PC-3 (cell line): Measurements from ENCODE around the gene PHF11. TPM values are rescaled to one million over a fixed set of nuclear protein-coding genes. Genes with fewer than 3 reads are reported as not detected.
A peak's percentile ranks its signal among the peaks of the same experiment; 100 is the strongest.

Experiments used
- ATAC-seq: fragments of 200-7000 bp; cut with Tn5 transposase; 2 replicates; pipeline ENCODE4 v1.9.1; 2020; ENCODE audit warnings: mild to moderate bottlenecking, moderate library complexity
- BruUV-seq: library from RNA; stranded (reverse); fragments of 400-500 nt; replicated peaks from 2 replicates; lab custom pipeline; 2021; lab: Mats Ljungman, UMichigan
- CTCF ChIA-PET: fragments of 300-600 bp; sonication (Branson Sonifier 250); formaldehyde crosslinking; loops from one replicate; lab custom pipeline; 2022; ENCODE audit warnings: antibody characterized with exemption; lab: Charles Lee
- POLR2A ChIA-PET: fragments of 300-600 bp; sonication (Branson Sonifier 250); formaldehyde crosslinking; loops from one replicate; lab custom pipeline; 2022; ENCODE audit warnings: antibody characterized with exemption; ENCODE audit not compliant: unreplicated experiment; lab: Charles Lee
- DNase-seq: peaks from one replicate; pipeline ENCODE4 v3.0.0-alpha.2; 2015
- H2AFZ ChIP-seq: fragments of 300-600 bp; sonication (generic); 2 replicates; pipeline ENCODE4 v1.6.0; 2016; ENCODE audit warnings: antibody characterized with exemption, low read length
- H3F3A ChIP-seq: fragments of 300-600 bp; sonication (generic); one replicate; pipeline ENCODE4 v1.6.0; 2017; ENCODE audit warnings: antibody characterized with exemption, low read length, control low read depth, mild to moderate bottlenecking; ENCODE audit not compliant: unreplicated experiment
- H3K27ac ChIP-seq: fragments of 300-600 bp; sonication (generic); 2 replicates; pipeline ENCODE4 v1.5.1; 2016; ENCODE audit warnings: mild to moderate bottlenecking, low read length
- H3K27me3 ChIP-seq: fragments of 300-600 bp; sonication (generic); 2 replicates; pipeline ENCODE4 v1.6.1; 2016; ENCODE audit warnings: low read length, mixed read lengths
- H3K36me3 ChIP-seq: fragments of 300-600 bp; sonication (generic); 2 replicates; pipeline ENCODE4 v1.6.1; 2016; ENCODE audit warnings: low read depth, mixed run types, low read length, mixed read lengths
- H3K4me1 ChIP-seq: fragments of 300-600 bp; sonication (generic); 2 replicates; pipeline ENCODE4 v1.5.1; 2016; ENCODE audit warnings: low read length; ENCODE audit not compliant: insufficient read depth
- H3K4me2 ChIP-seq: fragments of 300-600 bp; sonication (generic); 2 replicates; pipeline ENCODE4 v1.6.0; 2016; ENCODE audit warnings: low read length
- H3K4me3 ChIP-seq: fragments of 300-600 bp; sonication (generic); 2 replicates; pipeline ENCODE4 v1.5.1; 2016; ENCODE audit warnings: mild to moderate bottlenecking, low read length, mixed read lengths
- H3K79me2 ChIP-seq: fragments of 300-600 bp; sonication (generic); 2 replicates; pipeline ENCODE4 v1.6.1; 2017; ENCODE audit warnings: low read length, mixed read lengths
- H3K9ac ChIP-seq: fragments of 300-600 bp; sonication (generic); 2 replicates; pipeline ENCODE4 v1.6.0; 2016; ENCODE audit warnings: mild to moderate bottlenecking, low read length
- H3K9me2 ChIP-seq: fragments of 300-600 bp; sonication (generic); replicated peaks from 2 replicates; pipeline ENCODE4 v1.6.1; 2016; ENCODE audit warnings: mixed run types, low read length, mixed read lengths
- H3K9me3 ChIP-seq: fragments of 300-600 bp; sonication (generic); 2 replicates; pipeline ENCODE4 v1.6.1; 2016; ENCODE audit warnings: low read length, mixed read lengths
- H4K20me1 ChIP-seq: fragments of 300-600 bp; sonication (generic); 2 replicates; pipeline ENCODE4 v1.6.1; 2016; ENCODE audit warnings: low read length, mixed read lengths
- CTCF ChIP-seq: fragments of 300-600 bp; sonication (generic); conservative IDR thresholded peaks from 2 replicates; pipeline ENCODE4 v1.5.1; 2017; ENCODE audit warnings: antibody characterized with exemption, low read depth, mild to moderate bottlenecking, low read length
- EZH2 ChIP-seq: fragments of 300-600 bp; sonication (generic); IDR thresholded peaks from one replicate; pipeline ENCODE4 v1.6.1; 2017; ENCODE audit warnings: antibody characterized with exemption, mild to moderate bottlenecking, low read length; ENCODE audit not compliant: unreplicated experiment
- EZH2phosphoT487 ChIP-seq: fragments of 300-600 bp; sonication (generic); IDR thresholded peaks from 2 replicates; pipeline ENCODE4 v1.6.1; 2018; ENCODE audit warnings: mild to moderate bottlenecking, antibody characterized with exemption, low read length, borderline replicate concordance
- intact Hi-C: fragments of 100-400 bp; cut with micrococcal nuclease; formaldehyde crosslinking; loops from 2 replicates; pipeline ENCODE4 v1.9.0; 2023
- total RNA-seq: library from RNA; depleted of rRNA; stranded (reverse); fragments of >200 nt; gene quantifications from 2 replicates; pipeline ENCODE4 v1.2.3, GENCODE V29; 2014

PHF11 gene
- total RNA-seq, 1 experiment from 2014 or later, result 7.9 TPM

GRCh38 chr13:49456156-49456555 lies 39.6 kb upstream of the PHF11 start:
- no peak overlapping the region for H3K27ac ChIP-seq
- H4K20me1 ChIP-seq, result no peaks in the 10 kb centered on the region
- peaks cover 23% of the 10 kb centered on the region for H3K4me1 ChIP-seq
- ChIA-PET POLR2A (no interaction called here), CTCF (no interaction called here)
- no peaks in the 10 kb centered on the region for H3K79me2 ChIP-seq
- H3F3A ChIP-seq, result no peaks in the 10 kb centered on the region
- intact Hi-C loops, result no loop called here
- BruUV-seq, result no TSS peak
- H3K9ac ChIP-seq, result no peak overlapping the region
- H3K4me2 ChIP-seq, result no peak overlapping the region
- H3K27me3 ChIP-seq, result no peaks in the 10 kb centered on the region
- H3K9me2 ChIP-seq, result no peaks in the 10 kb centered on the region
- H3K9me3 ChIP-seq, result no peaks in the 10 kb centered on the region
- TF ChIP-seq EZH2phosphoT487, result no peak
- no peak for TF ChIP-seq EZH2
- TF ChIP-seq CTCF, result no peak
- no peak overlapping the region for H3K4me3 ChIP-seq
- ATAC-seq, result no peak
- no peak for DNase-seq
- no peak overlapping the region for H2AFZ ChIP-seq
- 0 out of 2 replicates have a peak, but pooled peaks cover 2% of the 10 kb centered on the region for H3K36me3 ChIP-seq

- peak overlapping the region; percentile 28; the same call in 1 of the 2 replicates for H3K4me2 ChIP-seq
- H3K9ac ChIP-seq, result no peak overlapping the region
- DNase-seq (peak; percentile 39), ATAC-seq (peak; percentile 69)
- H3K79me2 ChIP-seq, result no peaks in the 10 kb centered on the region
- H2AFZ ChIP-seq, result no peak overlapping the region
- no peaks in the 10 kb centered on the region for H3F3A ChIP-seq
- no peaks in the 10 kb centered on the region for H3K27me3 ChIP-seq
- intact Hi-C loops, result no loop called here
- H3K36me3 ChIP-seq, result peaks cover 13% of the 10 kb centered on the region
- H3K27ac ChIP-seq, result no peak overlapping the region
- ChIA-PET POLR2A (interaction anchor here (0.6 kb wide), 1 partner anchor 496 kb away, joined by 3 read pairs; no protein-coding TSS in a partner anchor), CTCF (no interaction called here)
- no peaks in the 10 kb centered on the region for H3K9me2 ChIP-seq
- H3K9me3 ChIP-seq, result no peaks in the 10 kb centered on the region
- peaks cover 23% of the 10 kb centered on the region for H3K4me1 ChIP-seq
- H4K20me1 ChIP-seq, result no peaks in the 10 kb centered on the region
- no peak overlapping the region for H3K4me3 ChIP-seq
- BruUV-seq, result no TSS peak
- TF ChIP-seq EZH2phosphoT487 (no peak), CTCF (no peak), EZH2 (no peak)
These were observed 38.5 kb upstream of the PHF11 start for GRCh38 chr13:49457221-49457620.

GRCh38 chr13:49459580-49459979 lies 36.2 kb upstream of the PHF11 start:
- Histone ChIP-seq H3K9me2 (no peaks in the 10 kb centered on the region), H3K4me2 (no peak overlapping the region), H3K9ac (no peak overlapping the region), H3K4me1 (peaks cover 23% of the 10 kb centered on the region), H3K27ac (no peak overlapping the region), H3K4me3 (no peak overlapping the region), H3K9me3 (peaks cover 4% of the 10 kb centered on the region; the same call in 1 of the 2 replicates), H3F3A (no peaks in the 10 kb centered on the region), H4K20me1 (no peaks in the 10 kb centered on the region), H3K79me2 (no peaks in the 10 kb centered on the region), H3K27me3 (no peaks in the 10 kb centered on the region), H2AFZ (no peak overlapping the region), H3K36me3 (peaks cover 28% of the 10 kb centered on the region)
- TF ChIP-seq EZH2phosphoT487 (no peak), EZH2 (no peak), CTCF (no peak)
- BruUV-seq, result no TSS peak
- CTCF ChIA-PET, result no interaction called here
- no peak for DNase-seq
- ATAC-seq, result no peak
- POLR2A ChIA-PET, result no interaction called here
- intact Hi-C loops, result no loop called here
